GM19023 (cell line): ENCODE results near the gene AMPD2.

Experiments used
- ATAC-seq: cut with Tn5 transposase; IDR thresholded peaks from one replicate; pipeline ENCODE4 v1.9.1; 2021; ENCODE audit warnings: mild to moderate bottlenecking, moderate library complexity; ENCODE audit not compliant: unreplicated experiment

The AMPD2 gene

GRCh38 chr1:109630081-109630897 lies 10.7 kb downstream of the AMPD2 start:
- no peak for ATAC-seq

GRCh38 chr1:109630898-109631512 lies 11.4 kb downstream of the AMPD2 start:
- ATAC-seq = no peak

- no peak for ATAC-seq
Observed at GRCh38 chr1:109631513-109632505, 12.2 kb downstream of the AMPD2 start.

DNA sequence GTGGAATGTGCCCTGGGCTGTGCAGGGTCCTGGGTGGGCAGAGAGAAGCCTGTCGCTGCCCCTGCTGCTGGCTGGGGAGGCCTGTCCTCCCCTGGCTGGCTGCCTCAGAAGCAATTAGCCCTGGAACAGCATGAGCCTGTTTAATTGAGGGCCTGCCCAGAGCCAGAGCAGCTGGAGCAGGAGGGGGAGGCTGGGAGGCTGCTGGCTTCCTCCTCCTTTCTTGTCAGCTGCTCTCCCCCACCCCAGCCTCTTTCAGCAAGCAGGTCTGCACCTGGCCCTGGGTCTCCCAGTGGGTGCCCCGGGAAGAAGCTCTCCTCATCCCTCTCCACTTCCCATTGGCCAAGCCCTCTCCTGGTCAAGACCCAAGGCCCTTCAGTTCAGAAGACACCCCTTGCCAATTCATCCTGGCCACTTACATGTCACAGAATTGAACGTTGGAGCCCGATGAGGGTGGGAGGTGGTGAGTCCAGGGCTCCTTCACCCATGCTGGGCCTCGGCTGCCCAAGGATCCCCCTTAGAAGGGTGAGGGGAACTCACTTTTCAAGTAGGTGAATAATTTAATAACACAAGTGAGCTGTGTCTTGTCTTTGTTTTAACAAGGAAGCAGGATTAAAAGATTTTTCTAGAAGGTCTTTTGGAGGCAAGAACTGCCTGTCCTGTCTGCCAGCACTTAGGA lies 13.2 kb downstream of the AMPD2 start:
- ATAC-seq = no peak

DNA sequence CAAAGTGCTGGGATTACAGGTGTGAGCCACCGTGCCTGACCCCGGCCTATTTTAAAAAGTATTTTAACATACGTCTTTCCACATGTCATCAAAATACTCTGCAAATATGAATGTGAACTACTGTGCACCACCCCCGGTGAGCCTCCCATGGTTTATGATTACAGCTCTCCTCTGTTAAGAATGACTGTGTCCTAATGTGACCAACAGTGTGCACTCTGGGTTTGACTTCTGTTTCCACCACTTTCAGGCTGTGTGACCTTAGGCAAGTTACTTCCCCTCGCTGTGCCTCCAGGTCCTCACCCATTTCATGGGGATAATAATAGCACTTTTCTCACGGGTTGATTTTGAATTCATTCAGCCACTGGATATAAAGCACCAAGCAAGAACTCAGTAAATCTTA lies 14.7 kb downstream of the AMPD2 start:
- ATAC-seq = no peak

GRCh38 chr1:109634771-109635750 lies 15.4 kb downstream of the AMPD2 start:
- ATAC-seq = no peak

DNA sequence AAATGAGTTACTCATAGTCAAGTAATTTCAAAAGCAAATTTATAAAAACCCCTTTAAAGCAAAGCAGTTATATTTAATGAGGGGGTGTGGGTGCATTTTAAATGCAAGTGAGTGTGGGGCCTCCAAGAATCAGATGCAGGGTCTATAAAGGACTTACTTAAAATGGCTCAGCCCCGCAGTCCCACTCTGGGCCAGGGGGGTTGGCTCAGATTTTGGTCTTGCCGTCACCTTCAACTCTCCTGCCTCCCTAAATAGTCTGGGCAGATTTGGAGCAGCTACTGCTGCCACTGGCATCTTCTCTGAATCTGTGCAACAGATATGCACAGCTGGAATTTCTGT lies 16.2 kb downstream of the AMPD2 start:
- no peak for ATAC-seq

- ATAC-seq = no peak
Observed at GRCh38 chr1:109636201-109636952, 16.7 kb downstream of the AMPD2 start.

- no peak for ATAC-seq
Observed at GRCh38 chr1:109637446-109637845, 17.8 kb downstream of the AMPD2 start.

- ATAC-seq = no peak
Observed at GRCh38 chr1:109639063-109639840, 19.6 kb downstream of the AMPD2 start.

GRCh38 chr1:109639841-109640184 lies 20.2 kb downstream of the AMPD2 start:
- ATAC-seq = no peak

DNA sequence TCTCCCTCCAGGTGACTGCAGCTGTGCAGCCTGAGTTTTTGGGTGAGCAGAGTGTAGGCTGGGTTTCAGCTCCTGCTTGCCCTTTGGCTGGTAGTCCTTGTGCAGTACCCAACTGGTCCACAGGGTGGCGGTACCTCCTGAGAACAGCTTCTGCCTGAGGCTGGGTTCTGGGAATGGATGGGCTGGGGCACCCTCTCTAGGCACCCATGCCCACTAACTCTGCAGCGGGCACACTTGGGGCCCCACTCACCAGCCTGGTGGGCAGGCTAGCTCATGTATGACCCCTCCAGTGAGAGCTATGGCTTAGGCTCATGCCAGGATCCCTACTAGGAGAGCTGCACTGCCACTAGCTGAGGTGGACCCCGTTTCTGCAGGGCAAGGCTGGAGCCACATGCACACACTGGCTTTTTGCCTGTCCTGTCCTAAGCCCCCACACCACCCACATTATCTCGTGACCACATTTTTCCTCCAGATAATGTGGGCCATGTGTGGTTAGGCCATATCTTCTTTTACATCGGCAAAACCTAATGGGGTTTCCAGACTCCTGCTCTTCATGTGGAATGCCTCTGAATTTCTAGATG lies 20.7 kb downstream of the AMPD2 start:
- ATAC-seq = peak; percentile 58

DNA sequence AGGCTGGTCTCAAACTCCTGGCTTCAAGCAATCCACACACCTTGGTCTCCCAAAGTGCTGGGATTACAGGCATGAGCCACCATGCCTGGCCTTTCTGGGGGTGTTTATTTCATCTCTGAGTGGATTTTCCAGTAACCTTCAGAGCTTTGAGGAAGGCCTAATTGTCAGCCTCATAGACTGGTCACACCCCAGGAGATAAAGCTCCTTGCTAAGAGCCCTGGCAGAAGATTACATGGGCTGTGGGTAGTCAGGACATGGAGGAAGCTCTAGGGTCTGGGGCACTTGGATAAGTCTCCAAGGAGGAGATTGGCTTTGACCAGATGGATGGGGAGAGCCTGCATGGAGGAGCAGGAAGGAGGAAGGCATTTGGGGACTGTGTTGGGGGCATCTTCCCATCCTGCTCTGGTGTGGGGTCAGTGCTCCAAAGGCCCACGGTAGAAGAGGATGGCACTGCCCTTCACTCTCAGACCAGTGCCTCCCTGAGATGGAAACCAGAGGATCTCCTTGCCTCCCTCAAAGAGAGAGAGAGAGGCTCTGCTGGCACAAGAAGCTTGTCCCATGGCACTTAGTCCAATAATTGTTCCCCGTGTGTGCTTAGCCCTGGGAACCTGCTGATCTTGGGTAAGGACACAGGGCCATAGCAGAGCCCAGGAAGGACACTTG lies 21.6 kb downstream of the AMPD2 start:
- no peak for ATAC-seq

DNA sequence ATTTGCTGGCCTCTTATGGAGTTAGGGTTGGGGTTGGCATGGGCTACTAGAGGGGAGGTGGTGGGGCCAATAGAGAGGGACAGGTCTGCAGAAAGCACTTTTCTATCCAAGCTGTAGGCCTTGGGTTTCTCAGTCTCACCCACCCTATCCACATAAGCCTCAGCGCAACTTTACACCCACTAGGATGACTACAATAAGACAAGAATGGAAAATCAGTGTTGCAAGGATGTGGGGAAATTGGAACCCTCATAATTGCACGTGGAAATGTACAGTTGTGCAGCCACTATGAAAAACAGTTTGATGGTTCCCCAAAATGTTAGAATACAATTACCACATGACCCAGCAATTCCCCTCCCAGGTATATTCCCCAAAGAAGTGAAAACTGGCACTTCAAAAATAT lies 22.2 kb downstream of the AMPD2 start:
- ATAC-seq = no peak

DNA sequence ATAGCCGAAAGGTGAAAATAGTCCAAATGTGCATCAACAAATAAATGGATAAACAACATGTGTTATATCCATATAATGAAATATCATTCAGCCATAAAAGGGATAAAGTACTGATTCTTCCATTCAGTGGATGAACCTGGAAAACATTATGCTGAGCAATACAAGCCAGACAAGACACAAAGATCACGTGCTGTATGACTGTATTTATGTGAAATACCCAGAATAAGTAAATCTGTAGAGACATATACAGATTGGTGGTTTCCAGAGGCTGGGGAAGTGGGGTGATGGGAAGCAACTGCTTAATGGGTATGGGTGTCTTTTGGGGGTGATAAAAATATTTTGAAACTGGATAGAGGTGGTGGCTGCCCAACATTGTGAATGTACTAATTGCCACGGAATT lies 23.0 kb downstream of the AMPD2 start:
- no peak for ATAC-seq

- peak; percentile 88 for ATAC-seq
Observed at GRCh38 chr1:109643385-109644230, 24.0 kb downstream of the AMPD2 start.

DNA sequence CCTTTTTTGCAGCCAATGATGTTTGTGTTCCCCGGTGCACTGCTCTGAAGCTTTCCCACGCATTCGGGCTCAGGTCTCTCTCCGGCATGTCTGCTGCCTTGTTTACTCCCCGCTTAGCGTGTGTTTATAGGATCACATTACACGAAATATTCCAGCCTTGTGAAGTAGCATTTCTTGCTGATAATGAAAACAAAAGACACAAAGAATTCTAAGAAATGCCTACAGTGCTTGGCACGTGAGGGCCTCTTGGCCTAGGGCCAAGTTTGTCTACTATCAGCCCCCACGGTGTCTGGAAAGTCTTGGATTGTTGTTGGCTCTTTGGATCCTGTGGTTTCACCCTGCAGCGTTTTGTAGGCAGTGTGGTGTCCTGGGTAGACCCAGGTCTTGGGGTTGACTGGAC lies 25.0 kb downstream of the AMPD2 start:
- ATAC-seq = no peak
